ENCODE data around the gene TARS3.

DNA sequence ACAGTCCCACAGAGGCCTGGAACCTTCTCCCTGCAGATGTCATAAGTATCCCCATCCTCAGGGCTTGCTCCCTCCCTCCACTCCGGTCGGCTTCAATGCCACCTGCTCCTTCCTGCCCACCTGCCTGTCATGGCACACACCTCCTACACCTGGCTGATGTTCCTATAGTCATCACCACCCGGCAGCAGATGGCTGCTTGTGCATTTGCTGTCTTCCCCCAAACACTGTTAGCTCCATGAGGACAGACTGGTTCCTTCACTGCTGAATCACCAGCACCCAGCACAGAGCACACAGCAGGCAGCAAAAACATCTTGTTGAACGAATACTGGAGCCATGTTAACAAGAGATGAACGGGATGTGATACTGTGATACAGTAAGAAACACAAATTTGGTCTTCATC is 14.8 kb downstream of the TARS3 start:
- TF ChIP-seq CTCF (IDR thresholded peaks at IDR 0.05) (no peak), POLR2AphosphoS5 (IDR thresholded peaks at IDR 0.05; ENCODE audit: insufficient read depth in 1 of 2, low read depth in 1 of 2) (no peak), POLR2A (IDR thresholded peaks at IDR 0.05) (no peak)

All from vagina (tissue), 2 donors.